Measurements from ENCODE around the gene MRPS18A. TPM values are rescaled to one million over a fixed set of nuclear protein-coding genes. Genes with fewer than 3 reads are reported as not detected.

The MRPS18A gene
- total and polyA plus RNA-seq, 2 experiments from 2014 or later: 58.6 to 62.7 TPM

DNA sequence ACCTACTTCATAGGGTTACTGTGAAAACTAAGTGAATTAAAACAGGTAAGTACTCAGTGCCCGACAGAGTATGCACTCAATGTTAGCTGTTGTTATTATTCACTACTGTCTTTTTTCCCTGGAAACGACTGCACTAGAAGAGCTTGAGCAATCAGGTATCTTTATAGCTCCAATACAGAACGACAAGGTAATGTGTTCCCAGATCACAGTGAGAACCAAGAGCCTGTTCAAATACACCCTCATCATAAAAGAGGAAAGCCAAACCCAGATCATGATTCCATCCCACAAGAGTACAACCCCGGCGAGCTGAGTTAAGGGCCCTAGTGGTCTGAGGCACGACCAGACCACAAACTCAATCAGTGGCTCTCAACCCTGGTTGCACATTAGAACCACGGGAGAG lies 9.8 kb downstream of the MRPS18A start (continued):
- no peak for TF ChIP-seq REST (IDR thresholded peaks at IDR 0.05; ENCODE audit: unreplicated experiment)
- TF ChIP-seq NANOG (IDR thresholded peaks at IDR 0.05; ENCODE audit: borderline replicate concordance): no peak
- TF ChIP-seq STAT1 (IDR thresholded peaks at IDR 0.05; ENCODE audit: unreplicated experiment): no peak

GRCh38 chr6:43676962-43677606 lies 10.5 kb downstream of the MRPS18A start:
- H3K79me2 ChIP-seq (replicated peaks; ENCODE audit: insufficient read depth): peaks cover 23% of the 10 kb centered on the region
- no peaks in the 10 kb centered on the region for H3K4me1 ChIP-seq (ENCODE audit: insufficient read depth)
- H4K20me1 ChIP-seq (replicated peaks; ENCODE audit: insufficient read depth): peaks cover 15% of the 10 kb centered on the region
- Mint-ChIP-seq H3K4me3 (no peak overlapping the region), H3K27ac (no peak overlapping the region), H3K4me1 (no peaks in the 10 kb centered on the region), H3K9me3 (no peaks in the 10 kb centered on the region), H3K36me3 (ENCODE audit: low read depth) (peaks cover 41% of the 10 kb centered on the region), H3K27me3 (ENCODE audit: insufficient read depth, low read depth, poor library complexity) (peaks cover 2% of the 10 kb centered on the region)
- no peaks in the 10 kb centered on the region for H3K9me2 ChIP-seq (ENCODE audit: insufficient read depth)
- DNase-seq (ENCODE audit: low spot score): no peak
- H3K36me3 ChIP-seq (ENCODE audit: insufficient read depth): peaks cover 8% of the 10 kb centered on the region; the same call in 1 of the 2 replicates
- H3K27ac ChIP-seq (ENCODE audit: low read depth): no peak overlapping the region
- no peak for ATAC-seq
- H3F3A ChIP-seq (replicated peaks; ENCODE audit: low read depth): no peaks in the 10 kb centered on the region
- H3K27me3 ChIP-seq (ENCODE audit: insufficient read depth): no peaks in the 10 kb centered on the region
- no peak overlapping the region for H2AFZ ChIP-seq
- no peak for TF ChIP-seq STAT1 (IDR thresholded peaks at IDR 0.05; ENCODE audit: unreplicated experiment)
- no peak for TF ChIP-seq ZNF462 (CRISPR knock-in tag; IDR thresholded peaks at IDR 0.05)
- TF ChIP-seq, protein P1, sequence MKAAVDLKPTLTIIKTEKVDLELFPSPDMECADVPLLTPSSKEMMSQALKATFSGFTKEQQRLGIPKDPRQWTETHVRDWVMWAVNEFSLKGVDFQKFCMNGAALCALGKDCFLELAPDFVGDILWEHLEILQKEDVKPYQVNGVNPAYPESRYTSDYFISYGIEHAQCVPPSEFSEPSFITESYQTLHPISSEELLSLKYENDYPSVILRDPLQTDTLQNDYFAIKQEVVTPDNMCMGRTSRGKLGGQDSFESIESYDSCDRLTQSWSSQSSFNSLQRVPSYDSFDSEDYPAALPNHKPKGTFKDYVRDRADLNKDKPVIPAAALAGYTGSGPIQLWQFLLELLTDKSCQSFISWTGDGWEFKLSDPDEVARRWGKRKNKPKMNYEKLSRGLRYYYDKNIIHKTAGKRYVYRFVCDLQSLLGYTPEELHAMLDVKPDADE (IDR thresholded peaks at IDR 0.05): no peak
- TF ChIP-seq ZNF331 (CRISPR knock-in tag; IDR thresholded peaks at IDR 0.05; ENCODE audit: low read depth): no peak
- no peak for TF ChIP-seq EZH2phosphoT487 (IDR thresholded peaks at IDR 0.05; ENCODE audit: unreplicated experiment)
- no peak for TF ChIP-seq CREB1 (CRISPR knock-in tag; IDR thresholded peaks at IDR 0.05; ENCODE audit: low read depth)
- no peak for TF ChIP-seq REST (IDR thresholded peaks at IDR 0.05; ENCODE audit: unreplicated experiment)
- TF ChIP-seq NANOG (IDR thresholded peaks at IDR 0.05; ENCODE audit: borderline replicate concordance): no peak
- H3K4me3 ChIP-seq: no peak overlapping the region
- H3K4me2 ChIP-seq: no peak overlapping the region

All from GM23338 (cell line).